ENCODE results near the gene SCD5.

The SCD5 gene

DNA sequence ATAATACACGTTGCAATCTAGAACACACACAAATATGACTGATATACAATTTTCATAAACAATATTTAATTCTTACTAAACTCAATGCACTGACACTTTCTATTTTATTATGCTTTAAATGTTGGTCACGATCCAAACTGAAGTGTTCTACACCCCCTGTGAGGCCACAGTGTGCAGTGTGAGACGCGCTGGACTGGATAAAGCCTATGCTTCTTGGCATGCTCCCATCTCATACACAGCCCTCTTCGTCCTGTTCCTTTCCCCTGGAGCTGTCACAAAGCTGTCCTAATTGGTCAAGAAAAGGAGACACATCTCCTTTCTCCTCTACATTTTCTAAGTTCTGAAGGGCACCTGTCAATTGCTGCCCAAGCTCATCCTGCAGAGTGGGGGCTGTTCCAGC is 72.0 kb downstream of the SCD5 start:
- DNase-seq (ENCODE audit: low spot score) = no peak

DNA sequence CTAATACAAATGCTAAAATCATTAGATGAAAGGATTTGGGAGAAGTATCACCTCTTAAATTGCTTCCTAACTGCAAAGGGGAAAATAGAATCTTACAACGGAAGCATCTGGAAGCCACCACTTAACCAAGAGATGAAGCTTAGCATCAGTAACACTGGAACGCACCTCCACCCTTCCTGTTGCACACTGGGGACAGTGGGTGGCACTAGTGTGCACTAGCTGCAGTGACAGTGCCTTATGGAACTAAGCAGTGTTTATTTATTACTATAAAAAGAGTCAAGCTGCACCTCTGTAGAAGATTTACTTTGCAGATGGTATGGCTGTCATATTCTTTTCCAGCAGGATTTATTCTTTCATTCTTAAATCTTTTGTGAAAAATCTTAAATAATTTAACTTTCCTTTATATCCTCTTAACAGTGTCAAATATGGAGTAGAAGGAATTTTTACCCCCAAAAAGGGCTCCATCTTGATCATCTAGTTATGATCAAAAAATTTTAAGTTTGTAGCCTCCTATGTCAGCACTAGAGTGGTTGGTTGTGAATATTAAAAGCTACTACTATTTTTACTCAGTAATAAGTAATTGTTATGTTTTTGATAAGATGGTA is 76.7 kb downstream of the SCD5 start:
- DNase-seq (ENCODE audit: low spot score) = no peak

DNA sequence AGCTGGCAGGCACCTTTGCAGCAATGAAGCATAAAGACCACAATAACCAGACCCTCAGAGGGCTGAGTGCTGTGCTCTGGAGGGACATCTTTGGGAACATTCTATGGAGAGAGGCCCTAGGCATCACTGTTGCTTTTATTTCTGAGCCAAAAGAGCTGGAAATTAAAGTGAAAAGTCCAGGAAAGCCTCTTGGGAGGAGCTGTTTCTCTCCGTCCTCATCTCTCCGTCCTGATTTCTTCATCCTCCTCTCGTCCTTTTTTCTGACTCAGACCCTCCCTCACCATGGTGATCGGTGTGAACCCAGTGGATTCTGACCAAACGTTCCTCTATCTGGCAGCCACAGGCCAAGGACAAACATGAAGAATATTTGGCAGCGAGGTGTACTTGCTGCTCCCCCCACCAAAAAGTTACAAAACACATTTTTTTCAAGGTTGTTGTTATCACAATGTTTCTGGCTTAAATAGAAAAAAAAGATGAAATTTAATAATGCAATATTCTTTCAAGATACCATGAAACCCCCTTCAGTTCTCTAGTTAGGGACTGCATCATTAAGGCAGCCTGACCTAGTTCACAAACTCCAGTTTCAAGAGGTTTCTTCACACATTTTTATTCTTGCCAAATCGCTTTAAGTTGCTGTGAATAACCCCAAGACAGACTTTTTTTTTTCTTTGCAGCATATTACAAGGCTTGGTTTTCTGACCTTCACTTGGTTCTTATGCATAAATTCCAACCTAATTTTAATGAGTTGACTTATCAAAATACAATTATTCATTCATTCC is 80.2 kb downstream of the SCD5 start:
- no peak for DNase-seq (ENCODE audit: low spot score)

DNA sequence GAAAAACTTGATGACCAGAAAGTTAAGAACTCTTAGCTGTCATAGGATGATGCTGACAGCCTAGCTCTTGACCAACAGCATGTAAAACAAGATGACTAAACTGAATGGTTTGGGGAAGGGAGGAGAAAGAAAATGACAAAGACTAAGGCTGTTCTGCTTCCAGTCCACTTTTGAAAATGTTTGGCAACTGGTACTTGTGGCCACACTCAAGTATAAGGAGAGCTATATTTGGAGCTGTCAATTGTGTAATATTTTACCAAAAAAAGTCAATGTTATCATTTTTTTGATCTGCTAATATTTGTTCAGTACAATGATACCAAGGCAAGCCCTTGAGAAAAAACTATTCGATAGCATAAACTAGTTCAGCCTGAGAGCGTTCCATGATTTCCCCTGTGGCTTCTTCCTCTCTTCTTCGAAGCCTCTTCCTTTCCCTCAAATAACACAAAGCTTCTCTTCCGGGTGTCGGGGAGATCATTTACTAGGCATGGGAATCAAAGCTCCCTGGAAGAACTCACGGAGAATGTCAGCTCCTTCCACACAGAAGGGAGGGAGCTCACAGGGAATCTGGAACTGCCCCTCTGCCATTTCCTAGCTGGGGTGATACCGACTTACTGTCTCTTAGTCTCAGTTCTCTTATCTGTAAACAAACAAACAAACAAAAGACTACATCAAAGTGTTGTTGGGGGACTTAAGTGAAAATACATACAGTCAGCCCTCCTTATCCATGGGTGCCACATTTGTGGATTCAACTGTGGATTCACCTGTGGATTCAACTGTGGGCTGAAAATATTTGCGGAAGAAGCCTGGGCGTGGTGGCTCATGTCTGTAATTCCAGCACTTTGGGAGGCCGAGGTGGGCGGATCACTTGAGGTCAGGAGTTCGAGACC is 82.6 kb downstream of the SCD5 start:
- no peak for DNase-seq (ENCODE audit: low spot score)

DNA sequence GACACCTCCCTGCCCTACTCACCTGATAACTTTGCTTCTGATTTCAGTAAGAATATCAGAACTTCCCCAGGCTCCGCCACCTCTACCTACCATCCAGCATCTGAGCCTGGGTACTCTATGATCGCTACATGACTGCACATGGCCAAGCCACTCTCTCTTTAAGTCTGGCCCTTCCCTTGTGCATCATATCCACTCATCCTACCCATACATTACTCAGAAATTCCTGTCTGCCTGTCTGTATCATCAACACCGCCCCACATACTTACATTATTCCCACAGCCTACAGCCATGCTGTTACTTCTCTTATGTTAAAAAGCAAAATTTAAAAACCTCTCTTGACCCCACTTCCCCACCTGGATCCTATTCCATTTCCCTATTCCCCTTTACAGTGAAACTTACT is 84.7 kb downstream of the SCD5 start:
- no peak for DNase-seq (ENCODE audit: low spot score)

DNA sequence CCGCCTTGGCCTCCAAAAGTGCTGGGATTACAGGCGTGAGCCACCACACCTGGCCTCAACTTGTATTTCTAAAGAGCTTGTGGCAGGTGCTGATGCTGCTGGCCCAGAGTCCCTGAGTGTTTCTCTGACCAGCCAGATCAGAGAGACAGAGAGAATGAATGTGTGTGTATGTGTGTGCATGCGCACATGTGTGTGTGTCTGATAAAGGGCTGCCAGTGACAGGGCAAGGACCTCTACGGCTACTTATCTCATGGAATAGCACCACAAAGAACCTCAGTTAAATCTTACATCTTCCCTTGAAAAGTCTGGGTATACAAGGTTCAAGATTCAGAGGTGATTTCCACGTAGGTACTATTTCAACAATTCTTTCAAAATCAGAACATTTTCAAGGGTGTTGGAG is 86.0 kb downstream of the SCD5 start:
- no peak for DNase-seq (ENCODE audit: low spot score)

DNA sequence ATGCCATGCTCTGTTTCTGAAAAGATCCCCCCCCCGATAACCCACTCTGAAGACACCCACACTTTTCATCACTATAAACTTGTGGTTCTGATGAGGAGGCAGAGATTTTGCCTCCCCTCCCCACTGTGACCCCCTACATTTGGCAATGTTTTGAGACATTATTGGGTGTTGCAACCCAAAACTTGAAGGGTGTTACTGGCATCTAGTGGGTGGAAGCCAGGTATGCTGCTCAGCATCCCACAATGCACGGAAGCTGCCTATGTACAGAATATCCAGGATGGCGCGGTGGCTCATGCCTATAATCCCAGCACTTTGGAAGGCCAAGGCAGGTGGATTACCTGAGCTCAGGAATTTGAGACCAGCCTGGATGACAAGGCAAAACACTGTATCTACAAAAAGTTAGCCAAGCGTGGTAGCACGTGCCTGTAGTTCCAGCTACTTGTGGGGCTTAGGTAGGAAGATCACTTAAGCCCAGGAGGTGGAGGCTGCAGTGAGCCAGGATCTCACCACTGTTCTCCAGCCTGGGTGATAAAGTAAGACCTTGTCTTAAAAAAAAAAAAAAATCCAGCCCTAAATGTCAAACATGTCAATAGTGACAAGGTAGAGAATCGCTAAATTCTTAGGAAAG is 87.3 kb downstream of the SCD5 start:
- no peak for DNase-seq (ENCODE audit: low spot score)

DNA sequence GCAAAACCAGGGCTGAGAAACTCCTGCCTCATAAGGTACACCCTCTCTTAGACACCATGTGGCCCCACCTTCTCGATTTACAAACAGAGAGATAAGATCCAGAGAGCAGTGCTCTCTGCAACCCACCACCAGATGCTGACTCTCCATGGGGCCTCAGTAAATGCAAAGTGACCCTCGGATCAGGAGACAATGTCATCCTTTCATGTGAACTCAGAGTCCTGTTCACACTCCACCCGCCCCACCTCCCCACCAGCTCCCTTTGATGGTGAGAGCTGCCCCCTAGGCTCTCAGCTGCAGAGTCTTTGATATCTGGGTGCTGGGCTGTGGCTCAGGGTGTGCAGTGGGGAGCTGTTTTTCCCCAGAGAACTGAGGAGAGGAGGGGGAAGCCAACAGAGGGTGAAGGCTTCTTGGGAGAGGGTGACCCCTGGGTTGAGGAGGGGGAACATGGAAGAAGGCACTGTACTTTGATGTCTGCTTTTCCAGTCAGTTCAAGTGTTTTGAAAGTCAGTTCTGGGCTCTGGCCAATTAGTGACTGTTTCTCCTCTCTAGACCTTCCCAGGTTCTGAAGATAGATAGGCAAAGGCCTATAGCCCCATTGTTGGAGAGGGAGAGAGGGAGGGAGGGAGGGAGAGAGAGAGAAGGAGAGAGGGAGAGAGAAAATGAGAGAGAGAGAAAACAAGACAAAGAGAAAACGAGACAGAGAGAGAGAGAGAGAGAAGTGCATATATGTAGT is 88.2 kb downstream of the SCD5 start:
- no peak for DNase-seq (ENCODE audit: low spot score)

DNA sequence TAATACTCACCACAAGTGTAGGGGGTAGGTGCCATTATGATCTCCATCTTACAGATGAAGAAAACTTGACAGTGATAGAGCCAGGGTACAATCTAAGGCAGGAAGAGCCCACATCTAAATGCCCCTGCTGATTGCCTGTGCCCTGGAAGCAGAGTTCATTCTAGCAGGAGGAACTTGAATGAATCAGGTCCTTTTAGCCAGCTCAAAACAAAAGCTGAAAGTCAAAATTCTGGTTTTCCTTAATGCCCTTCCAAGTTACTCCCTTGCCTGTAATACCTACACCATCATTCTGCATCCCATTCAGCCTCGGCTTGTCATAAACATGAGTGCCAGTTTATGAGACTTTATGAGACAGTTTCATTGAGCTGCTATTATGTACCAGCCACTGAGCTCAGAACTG is 89.6 kb downstream of the SCD5 start:
- no peak for DNase-seq (ENCODE audit: low spot score)

DNA sequence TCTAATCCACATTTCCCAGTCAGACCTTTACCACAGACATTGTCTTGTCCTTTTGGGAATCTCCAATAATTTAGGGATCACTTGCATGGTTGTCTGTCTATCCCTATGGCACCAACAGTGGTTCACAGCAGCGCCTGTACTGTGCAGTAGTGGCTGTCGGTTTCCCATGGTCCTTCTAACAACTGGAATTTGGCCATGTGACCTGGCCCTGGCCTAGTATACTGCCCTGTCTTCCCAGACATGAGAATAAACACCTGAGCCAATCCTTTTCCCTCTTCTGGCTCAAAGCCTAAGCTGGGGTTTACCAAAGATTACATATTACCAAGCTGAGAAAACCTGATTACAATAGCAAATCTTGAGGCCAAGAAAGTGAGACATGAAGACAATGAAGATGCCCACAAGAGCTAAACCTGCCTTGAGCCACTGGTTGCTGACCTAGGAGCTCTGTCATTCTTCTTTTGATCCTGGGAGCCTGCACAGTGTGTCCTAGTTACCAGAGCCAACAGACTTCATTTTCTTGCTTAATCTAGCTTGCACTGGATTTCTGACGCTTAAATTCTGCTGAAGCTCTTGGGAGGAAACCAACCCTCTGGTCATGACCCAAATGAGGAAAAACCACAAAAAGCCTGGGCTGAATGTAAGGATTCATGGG is 92.1 kb downstream of the SCD5 start:
- no peak for DNase-seq (ENCODE audit: low spot score)

DNA sequence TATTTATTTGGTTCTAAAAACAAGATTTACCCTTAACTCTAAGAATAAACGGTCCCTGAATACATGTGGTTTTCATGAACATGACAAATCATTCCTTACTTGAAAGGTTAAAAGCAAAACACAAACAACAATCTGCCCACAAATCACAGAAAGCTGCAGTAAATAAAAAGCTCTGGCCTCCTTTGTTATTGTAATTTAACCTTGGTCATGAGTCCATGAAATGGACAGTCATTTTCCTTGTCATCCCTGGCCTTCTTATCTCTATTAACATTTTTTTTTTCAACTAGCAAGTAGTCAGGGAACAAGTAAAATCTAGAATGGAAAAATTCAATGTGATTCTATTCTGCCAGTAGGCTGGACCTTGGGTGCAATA is 92.7 kb downstream of the SCD5 start:
- no peak for DNase-seq (ENCODE audit: low spot score)

DNA sequence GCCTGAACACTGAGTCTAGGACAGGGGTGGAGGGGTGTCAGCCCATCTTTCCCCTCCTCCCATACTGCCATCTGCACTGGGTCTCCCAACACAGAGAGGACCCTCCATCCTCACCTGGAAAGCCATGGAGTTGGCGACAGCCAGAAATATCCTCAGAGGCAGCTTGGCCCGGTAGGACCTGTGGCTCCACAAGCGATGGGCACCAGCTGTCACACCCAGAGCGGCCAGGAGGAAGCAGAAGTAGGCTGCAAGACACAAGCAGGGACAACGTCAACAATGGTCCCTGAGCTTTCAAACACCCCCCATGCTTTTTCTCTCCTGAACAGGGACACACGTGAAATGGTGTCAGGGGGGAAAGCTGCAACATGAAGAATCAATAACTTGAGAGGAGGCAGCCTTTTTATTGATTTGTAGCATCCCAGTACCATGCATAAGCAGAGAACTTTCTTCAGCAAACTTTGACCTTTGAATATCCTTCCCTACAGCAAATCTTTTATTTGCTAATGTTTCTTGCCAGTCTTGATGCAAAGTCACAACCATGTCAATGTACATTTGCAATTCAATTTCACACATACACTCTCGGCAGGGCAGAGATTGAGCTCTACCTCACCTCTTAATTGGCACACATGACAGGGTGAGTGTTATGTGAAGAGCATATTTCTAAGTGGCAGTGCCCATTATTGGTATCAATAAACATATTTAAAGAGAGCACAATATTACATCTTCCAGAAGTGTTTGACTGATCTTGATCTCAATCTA is 93.2 kb downstream of the SCD5 start:
- DNase-seq (ENCODE audit: low spot score) = no peak

DNA sequence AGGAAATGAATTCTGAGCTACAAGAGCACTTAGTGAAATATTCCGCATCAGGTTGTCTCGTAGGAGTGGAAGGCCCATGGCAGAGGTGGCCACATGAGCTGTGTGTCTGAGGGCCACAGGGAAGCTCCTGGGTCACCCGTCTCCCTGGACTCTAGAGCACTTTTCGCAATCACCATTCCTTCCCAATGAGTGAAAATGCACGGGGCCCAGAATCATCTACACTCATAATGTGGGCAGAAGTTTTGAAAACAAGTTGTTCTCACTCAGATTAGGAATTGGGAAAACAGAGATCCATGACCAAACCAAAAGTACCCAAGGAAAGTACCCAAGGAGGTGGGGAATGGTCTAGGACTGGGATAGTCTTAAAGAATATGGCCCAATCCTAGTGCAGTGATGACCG is 94.4 kb downstream of the SCD5 start:
- DNase-seq (ENCODE audit: low spot score) = no peak

DNA sequence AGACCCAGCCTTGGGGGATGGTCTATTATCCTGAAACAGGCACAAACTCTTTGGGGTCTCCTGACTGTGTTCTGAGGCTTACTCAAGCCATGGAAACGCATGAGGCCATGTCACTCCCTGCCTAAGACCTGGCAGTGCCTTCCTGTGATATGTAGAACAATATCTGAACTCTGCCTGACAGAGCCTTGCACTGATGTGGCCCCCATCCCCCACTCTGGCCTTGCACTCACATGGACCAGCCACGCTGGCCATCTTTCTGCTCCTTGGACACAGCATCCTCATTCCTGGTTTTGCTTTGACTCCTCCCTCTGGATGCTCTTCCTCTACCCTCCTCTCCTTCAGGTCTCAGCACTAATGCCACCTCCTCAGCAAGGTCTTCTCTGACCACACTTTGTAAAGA is 100.2 kb downstream of the SCD5 start:
- no peak for DNase-seq (ENCODE audit: low spot score)

DNA sequence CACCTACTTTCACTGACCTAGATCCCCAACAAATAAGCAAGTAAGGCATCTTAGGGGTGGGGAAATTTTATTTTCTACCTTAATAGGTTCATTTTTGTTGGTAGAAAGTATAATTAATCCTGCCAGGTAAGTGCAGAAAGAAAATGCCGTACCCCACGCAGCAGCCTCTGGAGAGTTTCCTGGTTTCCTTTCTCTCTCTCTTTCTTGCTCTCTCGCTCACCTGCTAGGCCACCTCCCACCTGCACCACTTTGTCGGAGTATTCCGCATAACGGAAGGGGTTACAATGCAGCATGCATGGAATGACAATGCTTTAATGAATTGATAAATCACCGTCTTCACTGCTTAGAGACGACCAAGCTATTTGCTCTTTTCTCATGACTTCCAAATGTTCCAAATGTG is 101.0 kb downstream of the SCD5 start:
- DNase-seq (ENCODE audit: low spot score) = no peak

DNA sequence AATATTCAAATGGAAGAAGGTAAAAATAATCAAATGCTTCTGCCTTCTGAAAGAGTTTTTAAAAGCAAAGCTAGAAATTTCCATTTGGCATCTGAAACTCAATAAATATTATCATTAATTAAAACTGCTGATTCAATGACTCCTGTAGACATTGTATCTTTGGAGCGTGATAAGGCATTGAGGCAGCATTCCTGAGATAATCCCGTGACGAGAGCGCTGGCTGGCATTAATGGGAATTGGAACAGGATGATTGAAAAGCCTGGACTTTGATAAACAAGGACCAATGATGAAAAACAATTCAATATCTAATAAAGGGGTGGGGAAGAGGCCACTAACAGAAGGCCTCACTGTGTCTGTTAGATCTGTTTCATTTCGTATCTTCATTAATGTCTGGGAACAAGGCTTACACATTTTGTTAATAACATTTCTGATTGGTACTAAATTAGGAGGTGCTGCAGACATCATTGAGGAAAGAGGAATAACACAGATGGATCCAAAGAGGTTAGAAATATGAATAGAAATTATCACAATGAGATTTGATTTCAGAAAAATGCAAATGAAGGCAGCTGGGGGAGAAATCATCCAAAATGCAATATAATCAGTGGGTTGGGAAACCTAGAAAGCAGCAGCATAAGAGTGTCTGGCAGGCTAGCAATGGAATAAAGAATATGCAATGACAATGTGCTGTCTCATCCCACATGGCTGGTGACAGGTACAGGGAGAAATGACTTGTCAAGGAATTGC is 102.3 kb downstream of the SCD5 start:
- no peak for DNase-seq (ENCODE audit: low spot score)

DNA sequence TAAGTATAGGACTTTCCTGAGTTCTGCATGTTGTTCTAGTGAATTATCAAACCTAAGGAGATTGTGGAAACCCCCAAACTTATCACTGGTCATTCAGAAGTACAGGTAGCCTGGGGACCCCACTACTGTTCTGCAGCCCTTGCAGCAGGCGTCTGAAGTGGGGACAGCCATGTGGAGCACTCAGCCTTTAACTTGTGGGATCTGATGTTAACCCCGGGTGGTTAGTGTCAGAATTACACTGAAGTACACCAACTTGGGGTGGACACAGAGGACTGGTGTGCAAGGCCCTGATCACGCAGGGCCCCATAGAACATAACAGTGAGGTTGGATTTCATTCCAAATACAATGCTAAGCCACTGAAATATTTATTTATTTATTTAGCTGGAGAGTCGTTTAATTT is 103.7 kb downstream of the SCD5 start:
- DNase-seq (ENCODE audit: low spot score) = no peak

DNA sequence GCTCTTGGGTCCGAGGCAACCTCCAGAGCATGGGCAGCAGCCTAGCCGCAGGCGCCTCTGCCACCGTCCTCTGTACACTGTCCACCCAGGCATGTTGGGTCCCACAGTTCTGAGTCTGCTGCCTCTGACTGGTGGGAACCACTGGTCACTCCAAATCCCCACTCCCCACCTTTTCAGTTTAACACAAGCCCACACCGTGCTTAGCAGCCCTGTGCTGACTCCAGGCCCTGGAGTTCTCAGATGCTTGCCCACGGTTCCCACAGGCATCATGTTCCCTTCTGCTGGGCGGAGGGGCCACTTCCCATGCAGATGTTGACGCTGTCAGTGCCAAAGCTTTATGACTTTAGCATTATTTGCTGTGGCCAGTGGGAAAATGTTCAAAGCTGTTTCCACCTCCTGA is 104.5 kb downstream of the SCD5 start:
- no peak for DNase-seq (ENCODE audit: low spot score)

DNA sequence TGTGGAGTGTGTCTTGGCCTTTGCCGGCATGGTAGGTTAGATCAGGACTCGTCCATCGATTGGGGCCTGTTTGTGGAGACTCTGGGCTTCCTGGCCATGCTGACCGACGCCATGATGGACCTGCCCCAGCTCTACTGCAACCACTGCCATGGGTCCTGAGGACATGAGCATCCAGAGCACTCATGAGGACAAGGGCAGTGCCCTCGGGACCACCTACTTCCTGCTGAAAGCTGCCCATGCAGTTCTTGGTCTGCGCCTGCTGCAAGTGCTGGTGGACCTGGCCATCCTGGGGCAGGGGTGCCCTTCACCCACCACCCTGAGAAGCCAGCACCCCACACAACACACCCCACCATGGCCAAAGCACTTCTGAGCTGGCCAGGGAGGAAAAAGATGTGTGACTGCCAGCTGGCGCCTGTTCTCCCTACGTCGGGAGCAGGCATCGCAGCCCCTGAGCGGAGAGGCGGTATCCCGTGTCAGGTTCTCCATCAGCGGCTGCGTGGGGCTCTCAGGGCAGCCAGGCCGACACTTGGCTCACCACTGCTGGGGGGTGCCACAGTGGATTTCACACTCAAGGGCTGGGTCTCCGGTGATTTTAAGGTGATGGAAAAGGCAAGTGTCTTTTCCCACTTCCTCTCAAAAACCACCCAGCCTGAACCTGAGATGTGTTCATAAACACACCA is 106.4 kb downstream of the SCD5 start:
- no peak for DNase-seq (ENCODE audit: low spot score)
